ENCODE data around the gene SNRPA. TPM values are rescaled to one million over a fixed set of nuclear protein-coding genes. Genes with fewer than 3 reads are reported as not detected.
A peak's percentile ranks its signal among the peaks of the same experiment; 100 is the strongest.
"Not testable (repeated sequence)": the region's sequence is repeated elsewhere in the genome, so short reads cannot be mapped to it uniquely, and the experiment has no call there.

The SNRPA gene
- polyA plus RNA-seq, 3 donors: 27.9 to 78.3 (median 44.2) TPM

- H3K4me3 Mint-ChIP-seq: no peak overlapping the region
These were observed 30.1 kb downstream of the SNRPA start for GRCh38 chr19:40781140-40781539.

GRCh38 chr19:40783711-40784110, 32.7 kb downstream of the SNRPA start:
- DNase-seq: no peak
- peaks cover 0 to 6% (median 0%) of the 10 kb centered on the region in 3 donors for H3K27me3 Mint-ChIP-seq (ENCODE audit: low read depth in 3 of 3)
- no peak overlapping the region for H3K4me3 ChIP-seq (replicated peaks in 1 of 3; ENCODE audit: low read depth in 2 of 3, low read length in 3 of 3)
- H2AFZ ChIP-seq (ENCODE audit: insufficient read depth, low read depth, low read length, poor library complexity, severe bottlenecking): no peak overlapping the region
- H3K9ac ChIP-seq (ENCODE audit: insufficient read depth, low read length, poor library complexity, severe bottlenecking): no peak overlapping the region
- peaks cover 5 to 7% of the 10 kb centered on the region in 2 donors for H3K4me1 ChIP-seq (ENCODE audit: control insufficient read depth in 1 of 2, insufficient read depth in 2 of 2, low read length in 2 of 2)
- H3K4me1 Mint-ChIP-seq: peaks cover 19% of the 10 kb centered on the region
- H3K4me3 Mint-ChIP-seq: no peak overlapping the region
- H3K27me3 ChIP-seq (ENCODE audit: control insufficient read depth in 2 of 2, insufficient read depth in 2 of 2, low read length in 2 of 2): no peaks in the 10 kb centered on the region
- peaks cover 32 to 73% of the 10 kb centered on the region in 2 donors for H3K36me3 ChIP-seq (replicated peaks in 1 of 2; ENCODE audit: control insufficient read depth in 1 of 2, insufficient read depth in 2 of 2, low read length in 2 of 2)
- H3K27ac ChIP-seq (ENCODE audit: low read depth in 1 of 2, low read length in 2 of 2): no peak overlapping the region
- peaks cover 0 to 1% (median 0%) of the 10 kb centered on the region in 7 donors for H3K9me3 Mint-ChIP-seq
- 100% methylated on average over 5 of the region's 14 CpGs for WGBS (ENCODE audit: insufficient coverage)
- H4K20me1 ChIP-seq (ENCODE audit: insufficient read depth, low read length): peaks cover 34% of the 10 kb centered on the region
- H3K9me3 ChIP-seq (replicated peaks in 1 of 2; ENCODE audit: control insufficient read depth in 1 of 2, insufficient read depth in 1 of 2, low read length in 2 of 2): no peaks in the 10 kb centered on the region
- intact Hi-C loops (cut with micrococcal nuclease): no loop called here
- peaks cover 64 to 80% of the 10 kb centered on the region in 2 donors for H3K36me3 Mint-ChIP-seq
- no peak overlapping the region for H3K4me2 ChIP-seq (replicated peaks; ENCODE audit: extremely low read depth, low read length, poor library complexity, severe bottlenecking)
- no peak for TF ChIP-seq CTCF (IDR thresholded peaks at IDR 0.05)
- peaks cover 18% of the 10 kb centered on the region for H3K79me2 ChIP-seq (ENCODE audit: insufficient read depth, low read length)
- peak overlapping the region in 3 of 7 donors; percentile 10 to 52 (median 18) for H3K27ac Mint-ChIP-seq

More at GRCh38 chr19:40781140-40781539, 30.1 kb downstream of the SNRPA start:
- Histone ChIP-seq H3K4me2 (replicated peaks; ENCODE audit: extremely low read depth, low read length, poor library complexity, severe bottlenecking) (no peak overlapping the region), H3K27me3 (ENCODE audit: control insufficient read depth in 2 of 2, insufficient read depth in 2 of 2, low read length in 2 of 2) (no peaks in the 10 kb centered on the region), H3K9me3 (replicated peaks in 1 of 2; ENCODE audit: control insufficient read depth in 1 of 2, insufficient read depth in 1 of 2, low read length in 2 of 2) (no peaks in the 10 kb centered on the region), H4K20me1 (ENCODE audit: insufficient read depth, low read length) (peaks cover 34% of the 10 kb centered on the region), H2AFZ (ENCODE audit: insufficient read depth, low read depth, low read length, poor library complexity, severe bottlenecking) (no peak overlapping the region), H3K4me1 (ENCODE audit: control insufficient read depth in 1 of 2, insufficient read depth in 2 of 2, low read length in 2 of 2) (peaks cover 19 to 22% of the 10 kb centered on the region in 2 donors), H3K79me2 (ENCODE audit: insufficient read depth, low read length) (peaks cover 21% of the 10 kb centered on the region), H3K9ac (ENCODE audit: insufficient read depth, low read length, poor library complexity, severe bottlenecking) (no peak overlapping the region), H3K36me3 (replicated peaks in 1 of 2; ENCODE audit: control insufficient read depth in 1 of 2, insufficient read depth in 2 of 2, low read length in 2 of 2) (peaks cover 16 to 51% of the 10 kb centered on the region in 2 donors), H3K4me3 (replicated peaks in 1 of 3; ENCODE audit: low read depth in 2 of 3, low read length in 3 of 3) (no peak overlapping the region), H3K27ac (ENCODE audit: low read depth in 1 of 2, low read length in 2 of 2) (no peak overlapping the region)
- Mint-ChIP-seq H3K36me3 (peaks cover 42 to 55% of the 10 kb centered on the region in 2 donors), H3K9me3 (peaks cover 0 to 1% (median 0%) of the 10 kb centered on the region in 7 donors), H3K27me3 (ENCODE audit: low read depth in 3 of 3) (peaks cover 0 to 4% (median 0%) of the 10 kb centered on the region in 3 donors), H3K27ac (peak overlapping the region in 1 of 7 donors; percentile 33), H3K4me1 (peaks cover 33% of the 10 kb centered on the region)
- WGBS (ENCODE audit: insufficient coverage): 60% methylated on average over 4 of the region's 7 CpGs
- TF ChIP-seq CTCF (IDR thresholded peaks at IDR 0.05): no peak
- DNase-seq: no peak
- intact Hi-C loops (cut with micrococcal nuclease): no loop called here

GRCh38 chr19:40784146-40784545, 33.1 kb downstream of the SNRPA start:
- peaks cover 29% of the 10 kb centered on the region for H4K20me1 ChIP-seq (ENCODE audit: insufficient read depth, low read length)
- H3K4me1 ChIP-seq (ENCODE audit: control insufficient read depth in 1 of 2, insufficient read depth in 2 of 2, low read length in 2 of 2); H3K9me3 ChIP-seq (replicated peaks in 1 of 2; ENCODE audit: control insufficient read depth in 1 of 2, insufficient read depth in 1 of 2, low read length in 2 of 2); H3K27me3 Mint-ChIP-seq (ENCODE audit: low read depth in 3 of 3); H3K4me3 Mint-ChIP-seq; H2AFZ ChIP-seq (ENCODE audit: insufficient read depth, low read depth, low read length, poor library complexity, severe bottlenecking); H3K9me3 Mint-ChIP-seq; DNase-seq; H3K27me3 ChIP-seq (ENCODE audit: control insufficient read depth in 2 of 2, insufficient read depth in 2 of 2, low read length in 2 of 2); H3K4me3 ChIP-seq (replicated peaks in 1 of 3; ENCODE audit: low read depth in 2 of 3, low read length in 3 of 3); H3K27ac ChIP-seq (ENCODE audit: low read depth in 1 of 2, low read length in 2 of 2); intact Hi-C loops (cut with micrococcal nuclease); H3K9ac ChIP-seq (ENCODE audit: insufficient read depth, low read length, poor library complexity, severe bottlenecking); H3K4me2 ChIP-seq (replicated peaks; ENCODE audit: extremely low read depth, low read length, poor library complexity, severe bottlenecking): not testable (repeated sequence)
- H3K79me2 ChIP-seq (ENCODE audit: insufficient read depth, low read length): peaks cover 13% of the 10 kb centered on the region
- 100% methylated on average over 1 of the region's 2 CpGs for WGBS (ENCODE audit: insufficient coverage)
- H3K36me3 Mint-ChIP-seq: peaks cover 67 to 84% of the 10 kb centered on the region in 2 donors
- H3K4me1 Mint-ChIP-seq: peaks cover 15% of the 10 kb centered on the region
- H3K36me3 ChIP-seq (replicated peaks in 1 of 2; ENCODE audit: control insufficient read depth in 1 of 2, insufficient read depth in 2 of 2, low read length in 2 of 2): peaks cover 32 to 73% of the 10 kb centered on the region in 2 donors
- peak overlapping the region in 2 of 7 donors; percentile 18 to 52 for H3K27ac Mint-ChIP-seq

Data from CD14-positive monocyte (primary cell).